H9 (cell line): ENCODE results near the gene ANKRD52. TPM values are rescaled to one million over a fixed set of nuclear protein-coding genes. Genes with fewer than 3 reads are reported as not detected.

Source experiments
- DNase-seq: peaks from one replicate; pipeline ENCODE4 v3.0.0-alpha.2; 2017
- H2AFZ ChIP-seq: one replicate; pipeline ENCODE4 v1.6.1; 2013; ENCODE audit warnings: mild to moderate bottlenecking, low read length, control low read depth, moderate library complexity
- H2AK5ac ChIP-seq: 2 replicates; pipeline ENCODE4 v1.6.1; 2013; ENCODE audit warnings: low read length, control low read depth, mixed read lengths; ENCODE audit not compliant: insufficient read length
- H2BK120ac ChIP-seq: one replicate; pipeline ENCODE4 v1.6.1; 2013; ENCODE audit warnings: low read depth, mild to moderate bottlenecking, low read length, control low read depth, inconsistent platforms; ENCODE audit not compliant: poor library complexity, severe bottlenecking
- H2BK12ac ChIP-seq: 2 replicates; pipeline ENCODE4 v1.6.1; 2013; ENCODE audit warnings: low read length, control low read depth, mixed read lengths, low read depth; ENCODE audit not compliant: insufficient read length
- H2BK15ac ChIP-seq: 2 replicates; pipeline ENCODE4 v1.6.1; 2013; ENCODE audit warnings: low read depth, low read length, control low read depth
- H2BK20ac ChIP-seq: one replicate; pipeline ENCODE4 v1.6.1; 2013; ENCODE audit warnings: low read depth, mild to moderate bottlenecking, low read length, control low read depth, inconsistent platforms; ENCODE audit not compliant: poor library complexity, severe bottlenecking
- H2BK5ac ChIP-seq: 2 replicates; pipeline ENCODE4 v1.6.1; 2013; ENCODE audit warnings: low read length, control low read depth, mixed read lengths; ENCODE audit not compliant: insufficient read length
- H3K14ac ChIP-seq: 2 replicates; pipeline ENCODE4 v1.6.1; 2013; ENCODE audit warnings: low read length, control low read depth; ENCODE audit not compliant: insufficient read depth
- H3K18ac ChIP-seq: 2 replicates; pipeline ENCODE4 v1.6.1; 2013; ENCODE audit warnings: low read depth, mild to moderate bottlenecking, mixed read lengths, low read length, control low read depth; ENCODE audit not compliant: insufficient read length
- H3K23ac ChIP-seq: 2 replicates; pipeline ENCODE4 v1.6.1; 2013; ENCODE audit warnings: low read length, control low read depth, mixed read lengths, low read depth; ENCODE audit not compliant: insufficient read length
- H3K23me2 ChIP-seq: 2 replicates; pipeline ENCODE4 v1.6.1; 2013; ENCODE audit warnings: low read depth, mild to moderate bottlenecking, mixed read lengths, low read length, control low read depth; ENCODE audit not compliant: insufficient read length, poor library complexity, severe bottlenecking
- H3K27ac ChIP-seq: 2 replicates; pipeline ENCODE4 v1.5.1; 2013; ENCODE audit warnings: low read length, control low read depth, mixed read lengths, low read depth; ENCODE audit not compliant: insufficient read length
- H3K27me3 ChIP-seq: 2 replicates; pipeline ENCODE4 v1.6.1; 2013; ENCODE audit warnings: low read length, control low read depth, inconsistent platforms; ENCODE audit not compliant: insufficient read depth
- H3K4ac ChIP-seq: 2 replicates; pipeline ENCODE4 v1.6.1; 2013; ENCODE audit warnings: low read depth, mild to moderate bottlenecking, control low read depth, inconsistent platforms, low read length, moderate library complexity
- H3K4me1 ChIP-seq: 2 replicates; pipeline ENCODE4 v1.6.1; 2013; ENCODE audit warnings: low read length, control low read depth, inconsistent platforms; ENCODE audit not compliant: insufficient read depth
- H3K4me2 ChIP-seq: 2 replicates; pipeline ENCODE4 v1.6.1; 2013; ENCODE audit warnings: low read length, control low read depth, mixed read lengths; ENCODE audit not compliant: insufficient read length, insufficient read depth
- H3K56ac ChIP-seq: 2 replicates; pipeline ENCODE4 v1.6.1; 2013; ENCODE audit warnings: low read depth, mild to moderate bottlenecking, mixed read lengths, low read length, control low read depth; ENCODE audit not compliant: insufficient read length
- H3K79me1 ChIP-seq: 2 replicates; pipeline ENCODE4 v1.6.1; 2013; ENCODE audit warnings: low read depth, mild to moderate bottlenecking, moderate library complexity, low read length, control low read depth, inconsistent platforms; ENCODE audit not compliant: insufficient read depth, poor library complexity, severe bottlenecking
- H3K79me2 ChIP-seq: 2 replicates; pipeline ENCODE4 v1.6.1; 2013; ENCODE audit warnings: low read length, control low read depth, inconsistent platforms; ENCODE audit not compliant: insufficient read depth
- H3K9ac ChIP-seq: 2 replicates; pipeline ENCODE4 v1.6.1; 2013; ENCODE audit warnings: low read length, control low read depth, mixed read lengths; ENCODE audit not compliant: insufficient read length; ENCODE audit errors: extremely low read depth
- H3K9me3 ChIP-seq: one replicate; pipeline ENCODE4 v1.6.1; 2013; ENCODE audit warnings: low read depth, low read length, inconsistent platforms; ENCODE audit not compliant: control insufficient read depth
- H3T11ph ChIP-seq: one replicate; pipeline ENCODE4 v1.6.1; 2013; ENCODE audit warnings: mild to moderate bottlenecking, low read length, control low read depth, inconsistent platforms
- H4K20me1 ChIP-seq: one replicate; pipeline ENCODE4 v1.6.1; 2013; ENCODE audit not compliant: control insufficient read depth, insufficient read length, insufficient read depth
- H4K5ac ChIP-seq: 2 replicates; pipeline ENCODE4 v1.6.1; 2013; ENCODE audit warnings: low read depth, mild to moderate bottlenecking, mixed read lengths, low read length, control low read depth; ENCODE audit not compliant: insufficient read length
- H4K8ac ChIP-seq: replicated peaks from 2 replicates; pipeline ENCODE4 v1.6.1; 2013; ENCODE audit warnings: low read length, control low read depth, mixed read lengths, low read depth; ENCODE audit not compliant: insufficient read length
- H4K91ac ChIP-seq: 2 replicates; pipeline ENCODE4 v1.6.1; 2013; ENCODE audit warnings: low read depth, mild to moderate bottlenecking, moderate library complexity, mixed read lengths, low read length, control low read depth; ENCODE audit not compliant: insufficient read length
- H3K27ac Mint-ChIP-seq, 3 experiments: 2 replicates in 2 of 3; 3 replicates in 1 of 3; pipeline ENCODE4 v1.8.0; 2020 to 2021; ENCODE audit warnings: mixed read lengths in 3 of 3, mild to moderate bottlenecking in 1 of 3, moderate library complexity in 1 of 3
- H3K27me3 Mint-ChIP-seq: 2 replicates; pipeline ENCODE4 v1.8.0; 2021; ENCODE audit warnings: low read depth, mild to moderate bottlenecking, moderate library complexity, mixed read lengths
- H3K36me3 Mint-ChIP-seq, 3 experiments: 2 replicates in 2 of 3; 3 replicates in 1 of 3; pipeline ENCODE4 v1.8.0; 2020 to 2021; ENCODE audit warnings: low read depth in 3 of 3, mixed read lengths in 3 of 3; ENCODE audit not compliant: insufficient read depth in 1 of 3
- H3K4me1 Mint-ChIP-seq, 2 experiments: 2 replicates each; pipeline ENCODE4 v1.8.0; 2020; ENCODE audit warnings: mixed read lengths in 2 of 2
- H3K4me3 Mint-ChIP-seq, 2 experiments: 2 replicates in 1 of 2; 3 replicates in 1 of 2; pipeline ENCODE4 v1.8.0; 2020 to 2021; ENCODE audit warnings: mild to moderate bottlenecking in 2 of 2, mixed read lengths in 2 of 2, moderate library complexity in 1 of 2
- H3K9me3 Mint-ChIP-seq, 2 experiments: 2 replicates in 1 of 2; 3 replicates in 1 of 2; pipeline ENCODE4 v1.8.0; 2020; ENCODE audit warnings: mild to moderate bottlenecking in 2 of 2, mixed read lengths in 2 of 2, moderate library complexity in 1 of 2
- CTCF ChIP-seq: fragments of 200-600 bp; sonication (generic); conservative IDR thresholded peaks from 3 replicates; pipeline ENCODE4 v1.8.0; 2021; ENCODE audit warnings: antibody characterized with exemption, mild to moderate bottlenecking
- WGBS: extraction: QIAGEN DNeasy Blood & Tissue Kit; methylation state at CpG from one replicate; pipeline ENCODE4 v1.1.7; 2013; ENCODE audit warnings: missing lambda C conversion rate, low lambda C conversion rate, mixed read lengths; ENCODE audit not compliant: insufficient read length; ENCODE audit errors: extremely low coverage; 5-methylcytosine and 5-hydroxymethylcytosine counted together
- total RNA-seq: library from RNA; stranded (reverse); gene quantifications from 2 replicates; pipeline ENCODE4 v1.2.1, GENCODE V29; 2021

ANKRD52 gene
- total RNA-seq, 1 experiment from 2014 or later: 33.4 TPM

- no peaks in the 10 kb centered on the region for H3K79me1 ChIP-seq
- H3K27me3 ChIP-seq: no peaks in the 10 kb centered on the region
- H3K9ac ChIP-seq: no peak overlapping the region
- no peak overlapping the region for H4K91ac ChIP-seq
- H3K4me3 Mint-ChIP-seq: no peak overlapping the region
- no peaks in the 10 kb centered on the region for H4K20me1 ChIP-seq
- H3K4me1 Mint-ChIP-seq: peaks cover 20% of the 10 kb centered on the region in 2 experiments
- H3K4ac ChIP-seq: no peak overlapping the region
- no peak overlapping the region for H2AFZ ChIP-seq
- peaks cover 38 to 57% (median 55%) of the 10 kb centered on the region in 3 experiments; a peak in 6 of 7 replicates for H3K36me3 Mint-ChIP-seq
- H3K18ac ChIP-seq: no peak overlapping the region
- no peak overlapping the region for H3K14ac ChIP-seq
- no CpG with 5 or more reads among the region's 7 CpGs for WGBS
- no peaks in the 10 kb centered on the region for H3K9me3 ChIP-seq
- no peak for DNase-seq
- no peaks in the 10 kb centered on the region for H3K79me2 ChIP-seq
- no peaks in the 10 kb centered on the region for H3K23me2 ChIP-seq
- no peak overlapping the region for H3K27ac ChIP-seq
- no peak overlapping the region for H3K4me2 ChIP-seq
- TF ChIP-seq CTCF: no peak
- no peak overlapping the region for H3T11ph ChIP-seq
- H2BK120ac ChIP-seq: no peak overlapping the region
- no peak overlapping the region for H3K27ac Mint-ChIP-seq
- H2BK5ac ChIP-seq: no peak overlapping the region
- H2BK15ac ChIP-seq: no peak overlapping the region
- no peak overlapping the region for H3K23ac ChIP-seq
- no peak overlapping the region for H3K56ac ChIP-seq
- H2BK12ac ChIP-seq: no peak overlapping the region
- H4K5ac ChIP-seq: no peak overlapping the region
- no peak overlapping the region for H2AK5ac ChIP-seq
- H3K27me3 Mint-ChIP-seq: peaks cover 2% of the 10 kb centered on the region; the same call in 1 of the 2 replicates
- H3K4me1 ChIP-seq: no peaks in the 10 kb centered on the region
- H3K9me3 Mint-ChIP-seq: no peaks in the 10 kb centered on the region; a peak in 1 of 5 replicates
- H2BK20ac ChIP-seq: no peak overlapping the region
- H4K8ac ChIP-seq: no peak overlapping the region
Observed at GRCh38 chr12:56255671-56256070, 2.5 kb downstream of the ANKRD52 start.
